ENCODE measurements around the gene TFCP2.

TFCP2 gene

GRCh38 chr12:51189790-51190355, 16.9 kb upstream of the TFCP2 start:
- no peaks in the 10 kb centered on the region for H3K9me3 ChIP-seq (ENCODE audit: insufficient read depth, low read depth, low read length)
- H4K20me1 ChIP-seq (ENCODE audit: insufficient read depth, low read length, poor library complexity, severe bottlenecking) = no peaks in the 10 kb centered on the region
- no peaks in the 10 kb centered on the region for H3K27me3 ChIP-seq (ENCODE audit: insufficient read depth, low read length, poor library complexity, severe bottlenecking)
- no peaks in the 10 kb centered on the region for H3K36me3 ChIP-seq (ENCODE audit: insufficient read depth, low read length)
- H3K9me2 ChIP-seq (replicated peaks; ENCODE audit: low read depth, low read length) = no peaks in the 10 kb centered on the region
- no peaks in the 10 kb centered on the region for H3F3A ChIP-seq (ENCODE audit: low read depth)
- no peak overlapping the region for H2AFZ ChIP-seq (ENCODE audit: low read length)
- no peaks in the 10 kb centered on the region for H3K79me2 ChIP-seq (ENCODE audit: insufficient read depth, low read length)
- peaks cover 15% of the 10 kb centered on the region for H3K4me1 ChIP-seq (ENCODE audit: insufficient read depth, low read length, poor library complexity, severe bottlenecking)
- TF ChIP-seq EZH2phosphoT487 (IDR thresholded peaks at IDR 0.05; ENCODE audit: borderline replicate concordance) (no peak), CTCF (conservative IDR thresholded peaks at IDR 0.05; ENCODE audit: low read length) (no peak)
- no peak overlapping the region for H3K4me3 ChIP-seq (ENCODE audit: low read length, poor library complexity, severe bottlenecking)
- H3K9ac ChIP-seq (ENCODE audit: low read depth, low read length, poor library complexity, severe bottlenecking) = no peak overlapping the region
- H3K4me2 ChIP-seq (ENCODE audit: low read depth, low read length, poor library complexity, severe bottlenecking) = no peak overlapping the region

GRCh38 chr12:51188359-51189051, 15.6 kb upstream of the TFCP2 start:
- Histone ChIP-seq H3K4me2 (ENCODE audit: low read depth, low read length, poor library complexity, severe bottlenecking) (no peak overlapping the region), H3K9me2 (replicated peaks; ENCODE audit: low read depth, low read length) (no peaks in the 10 kb centered on the region)

GRCh38 chr12:51187370-51187987, 14.5 kb upstream of the TFCP2 start:
- Histone ChIP-seq H3K27me3 (ENCODE audit: insufficient read depth, low read length, poor library complexity, severe bottlenecking) (no peaks in the 10 kb centered on the region), H2AFZ (ENCODE audit: low read length) (0 out of 2 replicates have a peak overlapping the region, but pooled peaks have one; percentile 28), H3K9me3 (ENCODE audit: insufficient read depth, low read depth, low read length) (no peaks in the 10 kb centered on the region), H3K79me2 (ENCODE audit: insufficient read depth, low read length) (no peaks in the 10 kb centered on the region), H3K4me2 (ENCODE audit: low read depth, low read length, poor library complexity, severe bottlenecking) (peak overlapping the region; percentile 33), H3K36me3 (ENCODE audit: insufficient read depth, low read length) (no peaks in the 10 kb centered on the region), H3F3A (ENCODE audit: low read depth) (no peaks in the 10 kb centered on the region), H3K4me1 (ENCODE audit: insufficient read depth, low read length, poor library complexity, severe bottlenecking) (peaks cover 15% of the 10 kb centered on the region), H3K4me3 (ENCODE audit: low read length, poor library complexity, severe bottlenecking) (no peak overlapping the region), H3K9ac (ENCODE audit: low read depth, low read length, poor library complexity, severe bottlenecking) (peak overlapping the region; percentile 28), H4K20me1 (ENCODE audit: insufficient read depth, low read length, poor library complexity, severe bottlenecking) (no peaks in the 10 kb centered on the region), H3K9me2 (replicated peaks; ENCODE audit: low read depth, low read length) (no peaks in the 10 kb centered on the region)
- TF ChIP-seq EZH2phosphoT487 (IDR thresholded peaks at IDR 0.05; ENCODE audit: borderline replicate concordance) (no peak), CTCF (conservative IDR thresholded peaks at IDR 0.05; ENCODE audit: low read length) (no peak)

More at GRCh38 chr12:51188359-51189051, 15.6 kb upstream of the TFCP2 start:
- no peaks in the 10 kb centered on the region for H3F3A ChIP-seq (ENCODE audit: low read depth)
- H3K27me3 ChIP-seq (ENCODE audit: insufficient read depth, low read length, poor library complexity, severe bottlenecking) = no peaks in the 10 kb centered on the region
- H3K36me3 ChIP-seq (ENCODE audit: insufficient read depth, low read length) = no peaks in the 10 kb centered on the region
- peaks cover 15% of the 10 kb centered on the region for H3K4me1 ChIP-seq (ENCODE audit: insufficient read depth, low read length, poor library complexity, severe bottlenecking)
- H2AFZ ChIP-seq (ENCODE audit: low read length) = no peak overlapping the region
- H4K20me1 ChIP-seq (ENCODE audit: insufficient read depth, low read length, poor library complexity, severe bottlenecking) = no peaks in the 10 kb centered on the region
- no peak overlapping the region for H3K9ac ChIP-seq (ENCODE audit: low read depth, low read length, poor library complexity, severe bottlenecking)
- H3K4me3 ChIP-seq (ENCODE audit: low read length, poor library complexity, severe bottlenecking) = no peak overlapping the region
- no peaks in the 10 kb centered on the region for H3K9me3 ChIP-seq (ENCODE audit: insufficient read depth, low read depth, low read length)
- H3K79me2 ChIP-seq (ENCODE audit: insufficient read depth, low read length) = no peaks in the 10 kb centered on the region
- TF ChIP-seq CTCF (conservative IDR thresholded peaks at IDR 0.05; ENCODE audit: low read length) (no peak), EZH2phosphoT487 (IDR thresholded peaks at IDR 0.05; ENCODE audit: borderline replicate concordance) (no peak)

Data from Loucy (cell line).